Measurements from ENCODE around the gene TRAM2.

Gene TRAM2

GRCh38 chr6:52551483-52552277 is 25.2 kb downstream of the TRAM2 start:
- Histone ChIP-seq H3K27ac (ENCODE audit: low read length) (peak overlapping the region; percentile 13), H3K4me3 (ENCODE audit: low read depth in 1 of 2, low read length in 2 of 2) (peak overlapping the region; percentile 2 to 40), H3K4me1 (ENCODE audit: control insufficient read depth in 1 of 2, insufficient read depth in 2 of 2, low read length in 2 of 2) (peaks cover 48 to 63% of the 10 kb centered on the region in 2 donors)

GRCh38 chr6:52550870-52551269 is 26.0 kb downstream of the TRAM2 start:
- Histone ChIP-seq H3K4me3 (ENCODE audit: low read depth in 1 of 2, low read length in 2 of 2) (peak overlapping the region in 1 of 2 donors; percentile 2), H3K27me3 (ENCODE audit: low read depth, low read length) (no peaks in the 10 kb centered on the region), H3K9me3 (ENCODE audit: control insufficient read depth in 1 of 2, low read length in 2 of 2) (no peaks in the 10 kb centered on the region), H3K4me1 (ENCODE audit: control insufficient read depth in 1 of 2, insufficient read depth in 2 of 2, low read length in 2 of 2) (peaks cover 50 to 59% of the 10 kb centered on the region in 2 donors), H3K27ac (ENCODE audit: low read length) (peak overlapping the region; percentile 13), H3K36me3 (ENCODE audit: control insufficient read depth in 1 of 2, insufficient read depth in 2 of 2, low read length in 2 of 2) (no peaks in the 10 kb centered on the region)

More at GRCh38 chr6:52551483-52552277, 25.2 kb downstream of the TRAM2 start:
- Histone ChIP-seq H3K36me3 (ENCODE audit: control insufficient read depth in 1 of 2, insufficient read depth in 2 of 2, low read length in 2 of 2) (no peaks in the 10 kb centered on the region), H3K27me3 (ENCODE audit: low read depth, low read length) (no peaks in the 10 kb centered on the region), H3K9me3 (ENCODE audit: control insufficient read depth in 1 of 2, low read length in 2 of 2) (no peaks in the 10 kb centered on the region)

- H3K36me3 ChIP-seq (ENCODE audit: control insufficient read depth in 1 of 2, insufficient read depth in 2 of 2, low read length in 2 of 2): no peaks in the 10 kb centered on the region
- H3K27me3 ChIP-seq (ENCODE audit: low read depth, low read length): no peaks in the 10 kb centered on the region
- no peak overlapping the region for H3K4me3 ChIP-seq (ENCODE audit: low read depth in 1 of 2, low read length in 2 of 2)
- H3K9me3 ChIP-seq (ENCODE audit: control insufficient read depth in 1 of 2, low read length in 2 of 2): no peaks in the 10 kb centered on the region
- H3K27ac ChIP-seq (ENCODE audit: low read length): no peak overlapping the region
- peaks cover 50 to 57% of the 10 kb centered on the region in 2 donors for H3K4me1 ChIP-seq (ENCODE audit: control insufficient read depth in 1 of 2, insufficient read depth in 2 of 2, low read length in 2 of 2)
These were observed 26.8 kb downstream of the TRAM2 start for GRCh38 chr6:52550014-52550575.

- Histone ChIP-seq H3K36me3 (ENCODE audit: control insufficient read depth in 1 of 2, insufficient read depth in 2 of 2, low read length in 2 of 2) (no peaks in the 10 kb centered on the region), H3K27me3 (ENCODE audit: low read depth, low read length) (no peaks in the 10 kb centered on the region), H3K4me1 (ENCODE audit: control insufficient read depth in 1 of 2, insufficient read depth in 2 of 2, low read length in 2 of 2) (peaks cover 53 to 59% of the 10 kb centered on the region in 2 donors), H3K4me3 (ENCODE audit: low read depth in 1 of 2, low read length in 2 of 2) (no peak overlapping the region), H3K9me3 (ENCODE audit: control insufficient read depth in 1 of 2, low read length in 2 of 2) (no peaks in the 10 kb centered on the region), H3K27ac (ENCODE audit: low read length) (no peak overlapping the region)
These were observed 27.4 kb downstream of the TRAM2 start for GRCh38 chr6:52549428-52549827.

GRCh38 chr6:52548999-52549398 is 27.9 kb downstream of the TRAM2 start:
- H3K27ac ChIP-seq (ENCODE audit: low read length): no peak overlapping the region
- H3K27me3 ChIP-seq (ENCODE audit: low read depth, low read length): no peaks in the 10 kb centered on the region
- H3K4me1 ChIP-seq (ENCODE audit: control insufficient read depth in 1 of 2, insufficient read depth in 2 of 2, low read length in 2 of 2): peaks cover 58 to 63% of the 10 kb centered on the region in 2 donors
- no peaks in the 10 kb centered on the region for H3K9me3 ChIP-seq (ENCODE audit: control insufficient read depth in 1 of 2, low read length in 2 of 2)
- H3K4me3 ChIP-seq (ENCODE audit: low read depth in 1 of 2, low read length in 2 of 2): no peak overlapping the region
- no peaks in the 10 kb centered on the region for H3K36me3 ChIP-seq (ENCODE audit: control insufficient read depth in 1 of 2, insufficient read depth in 2 of 2, low read length in 2 of 2)

- Histone ChIP-seq H3K4me1 (ENCODE audit: control insufficient read depth in 1 of 2, insufficient read depth in 2 of 2, low read length in 2 of 2) (peaks cover 63 to 70% of the 10 kb centered on the region in 2 donors), H3K36me3 (ENCODE audit: control insufficient read depth in 1 of 2, insufficient read depth in 2 of 2, low read length in 2 of 2) (no peaks in the 10 kb centered on the region), H3K27ac (ENCODE audit: low read length) (no peak overlapping the region)
These were observed 28.5 kb downstream of the TRAM2 start for GRCh38 chr6:52548353-52548713.

GRCh38 chr6:52547647-52548352 is 29.1 kb downstream of the TRAM2 start:
- Histone ChIP-seq H3K27me3 (ENCODE audit: low read depth, low read length) (no peaks in the 10 kb centered on the region), H3K4me1 (ENCODE audit: control insufficient read depth in 1 of 2, insufficient read depth in 2 of 2, low read length in 2 of 2) (peaks cover 61 to 68% of the 10 kb centered on the region in 2 donors), H3K27ac (ENCODE audit: low read length) (no peak overlapping the region), H3K9me3 (ENCODE audit: control insufficient read depth in 1 of 2, low read length in 2 of 2) (no peaks in the 10 kb centered on the region), H3K36me3 (ENCODE audit: control insufficient read depth in 1 of 2, insufficient read depth in 2 of 2, low read length in 2 of 2) (no peaks in the 10 kb centered on the region), H3K4me3 (ENCODE audit: low read depth in 1 of 2, low read length in 2 of 2) (no peak overlapping the region)

More at GRCh38 chr6:52548353-52548713, 28.5 kb downstream of the TRAM2 start:
- H3K27me3 ChIP-seq (ENCODE audit: low read depth, low read length): no peaks in the 10 kb centered on the region
- no peak overlapping the region for H3K4me3 ChIP-seq (ENCODE audit: low read depth in 1 of 2, low read length in 2 of 2)
- H3K9me3 ChIP-seq (ENCODE audit: control insufficient read depth in 1 of 2, low read length in 2 of 2): no peaks in the 10 kb centered on the region

GRCh38 chr6:52546678-52547077 is 30.2 kb downstream of the TRAM2 start:
- H3K27ac ChIP-seq (ENCODE audit: low read length): no peak overlapping the region
- no peak overlapping the region for H3K4me3 ChIP-seq (ENCODE audit: low read depth in 1 of 2, low read length in 2 of 2)
- no peaks in the 10 kb centered on the region for H3K36me3 ChIP-seq (ENCODE audit: control insufficient read depth in 1 of 2, insufficient read depth in 2 of 2, low read length in 2 of 2)
- H3K4me1 ChIP-seq (ENCODE audit: control insufficient read depth in 1 of 2, insufficient read depth in 2 of 2, low read length in 2 of 2): peaks cover 50 to 57% of the 10 kb centered on the region in 2 donors
- H3K9me3 ChIP-seq (ENCODE audit: control insufficient read depth in 1 of 2, low read length in 2 of 2): no peaks in the 10 kb centered on the region
- no peaks in the 10 kb centered on the region for H3K27me3 ChIP-seq (ENCODE audit: low read depth, low read length)

- H3K4me3 ChIP-seq (ENCODE audit: low read depth in 1 of 2, low read length in 2 of 2): no peak overlapping the region
- peaks cover 45 to 52% of the 10 kb centered on the region in 2 donors for H3K4me1 ChIP-seq (ENCODE audit: control insufficient read depth in 1 of 2, insufficient read depth in 2 of 2, low read length in 2 of 2)
- H3K36me3 ChIP-seq (ENCODE audit: control insufficient read depth in 1 of 2, insufficient read depth in 2 of 2, low read length in 2 of 2): no peaks in the 10 kb centered on the region
- H3K27ac ChIP-seq (ENCODE audit: low read length): no peak overlapping the region
- H3K9me3 ChIP-seq (ENCODE audit: control insufficient read depth in 1 of 2, low read length in 2 of 2): no peaks in the 10 kb centered on the region
- no peaks in the 10 kb centered on the region for H3K27me3 ChIP-seq (ENCODE audit: low read depth, low read length)
These were observed 30.7 kb downstream of the TRAM2 start for GRCh38 chr6:52546192-52546591.

GRCh38 chr6:52545406-52546119 is 31.3 kb downstream of the TRAM2 start:
- H3K36me3 ChIP-seq (ENCODE audit: control insufficient read depth in 1 of 2, insufficient read depth in 2 of 2, low read length in 2 of 2): no peaks in the 10 kb centered on the region
- no peak overlapping the region for H3K27ac ChIP-seq (ENCODE audit: low read length)

More at GRCh38 chr6:52545406-52546119, 31.3 kb downstream of the TRAM2 start:
- H3K9me3 ChIP-seq (ENCODE audit: control insufficient read depth in 1 of 2, low read length in 2 of 2): no peaks in the 10 kb centered on the region
- H3K4me1 ChIP-seq (ENCODE audit: control insufficient read depth in 1 of 2, insufficient read depth in 2 of 2, low read length in 2 of 2): peaks cover 38 to 51% of the 10 kb centered on the region in 2 donors
- H3K4me3 ChIP-seq (ENCODE audit: low read depth in 1 of 2, low read length in 2 of 2): no peak overlapping the region
- H3K27me3 ChIP-seq (ENCODE audit: low read depth, low read length): no peaks in the 10 kb centered on the region
